HCT116 (cell line): Measurements from ENCODE around the gene ZNF552. TPM values are rescaled to one million over a fixed set of nuclear protein-coding genes. Genes with fewer than 3 reads are reported as not detected.

Experiments used
- ATAC-seq: fragments of 200-7000 bp; cut with Tn5 transposase; 2 replicates; pipeline ENCODE4 v1.9.1; 2020; ENCODE audit warnings: mild to moderate bottlenecking, moderate library complexity
- BruUV-seq: library from RNA; stranded (reverse); fragments of 400-500 nt; replicated peaks from 2 replicates; lab custom pipeline; 2021; lab: Mats Ljungman, UMichigan
- CTCF ChIA-PET: fragments of 300-600 bp; sonication (Branson Sonifier 250); formaldehyde crosslinking; loops from one replicate; lab custom pipeline; 2021; ENCODE audit warnings: antibody characterized with exemption; lab: Charles Lee
- POLR2A ChIA-PET: fragments of 300-600, 350-600 bp; sonication (Branson Sonifier 250); formaldehyde crosslinking; loops from one replicate; lab custom pipeline; 2021; ENCODE audit warnings: antibody characterized with exemption; lab: Charles Lee
- RAD21 ChIA-PET, 2 experiments: fragments of 300-600 bp; sonication (Branson Sonifier 250); formaldehyde crosslinking; loops; one replicate each; lab custom pipeline; 2023; ENCODE audit warnings: low total read pairs in 2 of 2; ENCODE audit not compliant: uncharacterized antibody in 2 of 2, unreplicated experiment in 2 of 2, low non-redundant PET in 1 of 2; lab: Charles Lee
- DNase-seq: peaks from one replicate; pipeline ENCODE4 v3.0.0-alpha.2; 2010; ENCODE audit warnings: low read depth, low spot score
- H2AFZ ChIP-seq: fragments of 200-600 bp; shearing (Covaris generic), sonication (generic); 2 replicates; pipeline ENCODE4 v1.6.1; 2017; ENCODE audit warnings: low read depth, mixed run types, mixed read lengths, antibody characterized with exemption, low read length; ENCODE audit not compliant: poor library complexity, severe bottlenecking
- H3K27ac ChIP-seq: 2 replicates; pipeline ENCODE4 v1.5.1; 2012; ENCODE audit warnings: low read depth, low read length
- H3K27me3 ChIP-seq: fragments of 200-600 bp; sonication (generic); 2 replicates; pipeline ENCODE4 v1.6.1; 2016; ENCODE audit warnings: mixed run types, low read length, mixed read lengths; ENCODE audit not compliant: insufficient read depth
- H3K36me3 ChIP-seq, 2 experiments: fragments of 200-500 bp in 1 of 2; fragments of 200-600 bp in 1 of 2; sonication (Bioruptor generic) in 1 of 2; sonication (generic) in 1 of 2; 2 replicates each; pipeline versions ENCODE4 v1.5.1 to v1.6.1; 2014 to 2016; ENCODE audit warnings: low read length in 2 of 2, inconsistent platforms in 1 of 2, mixed read lengths in 1 of 2, mixed run types in 1 of 2; ENCODE audit not compliant: insufficient read depth in 2 of 2, control insufficient read depth in 1 of 2
- H3K4me1 ChIP-seq, 2 experiments: fragments of 200-600 bp in 1 of 2; sonication (generic) in 1 of 2; 2 replicates each; pipeline versions ENCODE4 v1.5.1 to v1.6.1; 2012 to 2017; ENCODE audit warnings: low read length in 2 of 2, inconsistent platforms in 1 of 2, mild to moderate bottlenecking in 1 of 2, mixed read lengths in 1 of 2, mixed run types in 1 of 2, moderate library complexity in 1 of 2; ENCODE audit not compliant: insufficient read depth in 2 of 2, control insufficient read depth in 1 of 2
- H3K4me2 ChIP-seq: fragments of 200-600 bp; sonication (generic); 2 replicates; pipeline ENCODE4 v1.6.1; 2017; ENCODE audit warnings: mixed run types, low read length, mixed read lengths
- H3K4me3 ChIP-seq, 2 experiments: fragments of 200-600 bp in 1 of 2; sonication (generic) in 1 of 2; replicated peaks in 1 of 2; 2 replicates each; pipeline ENCODE4 v1.5.1; 2011 to 2016; ENCODE audit warnings: low read length in 2 of 2, control low read depth in 1 of 2, low read depth in 1 of 2, mild to moderate bottlenecking in 1 of 2, mixed read lengths in 1 of 2, mixed run types in 1 of 2
- H3K79me2 ChIP-seq: fragments of 200-600 bp; sonication (generic); 2 replicates; pipeline ENCODE4 v1.6.1; 2017; ENCODE audit warnings: mild to moderate bottlenecking, mixed run types, low read length, moderate library complexity, mixed read lengths; ENCODE audit not compliant: insufficient read depth
- H3K9ac ChIP-seq: fragments of 200-600 bp; sonication (generic); 2 replicates; pipeline ENCODE4 v1.6.1; 2016; ENCODE audit warnings: low read length, mixed read lengths
- H3K9me2 ChIP-seq: fragments of 200-600 bp; sonication (generic), shearing (Covaris generic); 2 replicates; pipeline ENCODE4 v1.6.1; 2017; ENCODE audit warnings: mixed run types, mild to moderate bottlenecking, moderate library complexity; ENCODE audit not compliant: insufficient read depth
- H3K9me3 ChIP-seq, 2 experiments: fragments of 200-500 bp in 1 of 2; fragments of 200-600 bp in 1 of 2; sonication (Bioruptor generic) in 1 of 2; sonication (generic) in 1 of 2; 2 replicates each; pipeline ENCODE4 v1.6.1; 2014 to 2017; ENCODE audit warnings: low read length in 2 of 2, mixed read lengths in 2 of 2, inconsistent platforms in 1 of 2, low read depth in 1 of 2, mild to moderate bottlenecking in 1 of 2, mixed run types in 1 of 2, moderate library complexity in 1 of 2; ENCODE audit not compliant: control insufficient read depth in 1 of 2, insufficient read depth in 1 of 2
- H4K20me1 ChIP-seq: fragments of 200-600 bp; sonication (generic), shearing (Covaris generic); 2 replicates; pipeline ENCODE4 v1.6.1; 2017; ENCODE audit warnings: mixed run types, mild to moderate bottlenecking, moderate library complexity; ENCODE audit not compliant: insufficient read depth
- CBX3 ChIP-seq: IDR thresholded peaks from 2 replicates; pipeline ENCODE4 v1.6.1; 2012; ENCODE audit warnings: low read depth
- CTCF ChIP-seq, 3 experiments: fragments of 200-600 bp in 1 of 3; sonication (generic) in 1 of 3; IDR thresholded peaks in 2 of 3; conservative IDR thresholded peaks in 1 of 3; 2 replicates each; pipeline ENCODE4 v1.5.1; 2012 to 2017; ENCODE audit warnings: low read depth in 2 of 3, low read length in 2 of 3, antibody characterized with exemption in 1 of 3, borderline replicate concordance in 1 of 3, control low read depth in 1 of 3, mild to moderate bottlenecking in 1 of 3, mixed read lengths in 1 of 3, mixed run types in 1 of 3, moderate library complexity in 1 of 3; ENCODE audit not compliant: insufficient read depth in 1 of 3
- ELF1 ChIP-seq: IDR thresholded peaks from 2 replicates; pipeline ENCODE4 v1.6.1; 2012; ENCODE audit warnings: low read depth, borderline replicate concordance
- EZH2 ChIP-seq: fragments of 200-600 bp; sonication (generic); IDR thresholded peaks from 2 replicates; pipeline ENCODE4 v1.6.1; 2017; ENCODE audit warnings: antibody characterized with exemption, mixed run types
- EZH2phosphoT487 ChIP-seq: fragments of 200-600 bp; IDR thresholded peaks from 2 replicates; pipeline ENCODE4 v1.6.1; 2018; ENCODE audit warnings: antibody characterized with exemption, borderline replicate concordance
- FOSL1 ChIP-seq: IDR thresholded peaks from 2 replicates; pipeline ENCODE4 v1.6.1; 2012; ENCODE audit warnings: low read depth
- JUND ChIP-seq: IDR thresholded peaks from 2 replicates; pipeline ENCODE4 v1.6.1; 2012
- MAX ChIP-seq: IDR thresholded peaks from 2 replicates; pipeline ENCODE4 v1.6.1; 2012
- POLR2A ChIP-seq: IDR thresholded peaks from 2 replicates; pipeline ENCODE4 v1.7.0; 2011; ENCODE audit warnings: borderline replicate concordance; ENCODE audit not compliant: insufficient read depth, insufficient read length; ENCODE audit errors: extremely low read depth
- POLR2AphosphoS5 ChIP-seq: IDR thresholded peaks from 2 replicates; pipeline ENCODE4 v1.6.1; 2011; ENCODE audit warnings: mild to moderate bottlenecking, low read depth, low read length, moderate library complexity
- SIN3A ChIP-seq: IDR thresholded peaks from 2 replicates; pipeline ENCODE4 v1.6.1; 2012; ENCODE audit warnings: low read depth
- SP1 ChIP-seq: IDR thresholded peaks from 2 replicates; pipeline ENCODE4 v1.6.1; 2012; ENCODE audit warnings: low read depth
- SRF ChIP-seq: IDR thresholded peaks from 2 replicates; pipeline ENCODE4 v1.6.1; 2012; ENCODE audit warnings: low read depth
- TCF7L2 ChIP-seq: IDR thresholded peaks from 2 replicates; pipeline ENCODE4 v1.7.0; 2011; ENCODE audit warnings: borderline replicate concordance, inconsistent platforms; ENCODE audit not compliant: insufficient read depth, insufficient read length; ENCODE audit errors: extremely low read depth
- YY1 ChIP-seq: IDR thresholded peaks from 2 replicates; pipeline ENCODE4 v1.6.1; 2011; ENCODE audit warnings: low read length, low read depth, moderate library complexity, mild to moderate bottlenecking; ENCODE audit not compliant: insufficient replicate concordance; ENCODE audit errors: extremely low read depth
- ZBTB33 ChIP-seq: IDR thresholded peaks from 2 replicates; pipeline ENCODE4 v1.6.1; 2011; ENCODE audit warnings: mild to moderate bottlenecking, low read length, moderate library complexity; ENCODE audit not compliant: insufficient replicate concordance; ENCODE audit errors: extremely low read depth
- ZFX ChIP-seq: fragments of 450-650 bp; IDR thresholded peaks from 2 replicates; pipeline ENCODE4 v1.6.1; 2017
- ZNF274 ChIP-seq: fragments of 200-500 bp; sonication (Bioruptor generic); IDR thresholded peaks from 2 replicates; pipeline ENCODE4 v1.6.1; 2014; ENCODE audit warnings: mild to moderate bottlenecking, low read depth, low read length, inconsistent platforms
- intact Hi-C: fragments of 100-400 bp; cut with micrococcal nuclease; formaldehyde crosslinking; loops from 2 replicates; pipeline ENCODE4 v1.10.0; 2022
- total RNA-seq: library from RNA; stranded (reverse); gene quantifications from one replicate; pipeline ENCODE4 v1.2.1, GENCODE V29; 2021; ENCODE audit not compliant: unreplicated experiment

The ZNF552 gene
- total RNA-seq, 1 experiment from 2014 or later, result 7.1 TPM

GRCh38 chr19:57759096-57759495, 55.6 kb downstream of the ZNF552 start:
- Histone ChIP-seq H3K27me3 (no peaks in the 10 kb centered on the region), H3K27ac (no peak overlapping the region), H3K9me2 (no peaks in the 10 kb centered on the region), H3K36me3 (peaks cover 5 to 22% of the 10 kb centered on the region in 2 experiments), H4K20me1 (no peaks in the 10 kb centered on the region), H2AFZ (no peak overlapping the region), H3K4me3 (no peak overlapping the region), H3K9me3 (peaks cover 15 to 20% of the 10 kb centered on the region in 2 experiments; a peak in 3 of 4 replicates), H3K79me2 (no peaks in the 10 kb centered on the region), H3K9ac (no peak overlapping the region), H3K4me2 (no peak overlapping the region), H3K4me1 (no peaks in the 10 kb centered on the region)
- no peak for ATAC-seq
- intact Hi-C loops, result no loop called here
- no peak for TF ChIP-seq SRF
- TF ChIP-seq EZH2, result no peak
- TF ChIP-seq YY1, result no peak
- TF ChIP-seq EZH2phosphoT487, result no peak
- TF ChIP-seq ELF1, result no peak
- TF ChIP-seq TCF7L2, result no peak
- no peak for DNase-seq
- no TSS peak for BruUV-seq
- RAD21 ChIA-PET, result no interaction called here
- POLR2A ChIA-PET, result no interaction called here
- CTCF ChIA-PET, result no interaction called here

GRCh38 chr19:57757941-57758340, 56.8 kb downstream of the ZNF552 start:
- CTCF ChIA-PET, result no interaction called here
- intact Hi-C loops, result no loop called here
- Histone ChIP-seq H3K79me2 (no peaks in the 10 kb centered on the region), H3K9me3 (peaks cover 26 to 32% of the 10 kb centered on the region in 2 experiments; a peak in 3 of 4 replicates), H3K9ac (no peak overlapping the region), H3K9me2 (no peaks in the 10 kb centered on the region), H3K4me3 (no peak overlapping the region), H3K27me3 (no peaks in the 10 kb centered on the region), H4K20me1 (no peaks in the 10 kb centered on the region), H3K27ac (no peak overlapping the region), H2AFZ (no peak overlapping the region), H3K4me2 (no peak overlapping the region), H3K4me1 (no peaks in the 10 kb centered on the region), H3K36me3 (peaks cover 17 to 34% of the 10 kb centered on the region in 2 experiments)
- POLR2A ChIA-PET, result no interaction called here
- no peak for DNase-seq
- BruUV-seq, result no TSS peak
- RAD21 ChIA-PET, result no interaction called here
- no peak for ATAC-seq
- no peak for TF ChIP-seq SIN3A
- TF ChIP-seq TCF7L2, result no peak
- TF ChIP-seq JUND, result no peak
- TF ChIP-seq FOSL1, result no peak
- no peak for TF ChIP-seq CTCF (IDR thresholded peaks at IDR 0.05 in 2 of 3, conservative IDR thresholded peaks at IDR 0.05 in 1 of 3; ENCODE audit: borderline replicate concordance in 1 of 3, insufficient read depth in 1 of 3, low read depth in 2 of 3, low read length in 2 of 3)
- no peak for TF ChIP-seq ZFX
- no peak for TF ChIP-seq POLR2AphosphoS5
- TF ChIP-seq SP1, result no peak
- TF ChIP-seq CBX3, result no peak
- TF ChIP-seq ZBTB33, result no peak
- no peak for TF ChIP-seq MAX
- no peak for TF ChIP-seq ZNF274
- TF ChIP-seq POLR2A, result no peak
- TF ChIP-seq YY1, result no peak
- no peak for TF ChIP-seq EZH2phosphoT487
